Right ventricle myocardium inferior (tissue), 1 donor: ENCODE results near the gene SNX14. TPM values are rescaled to one million over a fixed set of nuclear protein-coding genes. Genes with fewer than 3 reads are reported as not detected.

Experiments
- total RNA-seq: library from RNA; stranded (reverse); fragmentation: NEBNext Ultra II Directional; extraction: Animal tissue kit (Norgen Biotek cat#: 25700); gene quantifications from one replicate; pipeline ENCODE4 v1.2.1, GENCODE V29; 2021
- donor health status: DM: no; HTN: yes; CAD: no; lungs with severe emphysema.

Gene SNX14
- total RNA-seq, 1 donor from 2014 or later = 24.3 TPM

Other genes with a start within 250 kb of the SNX14 start
- gene NT5E, start 143.8 kb downstream of the SNX14 start, total RNA-seq = 5.6 TPM
- gene SYNCRIP, start 49.0 kb upstream of the SNX14 start, total RNA-seq = 53.0 TPM